Sigmoid colon (tissue), 4 donors: Measurements from ENCODE around the gene CEBPB.

Experiments used
- CTCF ChIP-seq, 4 experiments: fragments of 450-650 bp in 3 of 4; fragments of 200-600 bp in 1 of 4; IDR thresholded peaks; one replicate each; pipeline ENCODE4 v1.5.1; 2016 to 2019; ENCODE audit warnings: antibody characterized with exemption in 4 of 4, mild to moderate bottlenecking in 3 of 4, moderate library complexity in 2 of 4
- POLR2A ChIP-seq, 2 donors: fragments of 450-650 bp; IDR thresholded peaks; one replicate each; pipeline ENCODE4 v1.6.1; 2016; ENCODE audit warnings: antibody characterized with exemption in 2 of 2, mild to moderate bottlenecking in 2 of 2, moderate library complexity in 2 of 2
- POLR2AphosphoS5 ChIP-seq, 4 donors: sonication (generic); formaldehyde crosslinking; IDR thresholded peaks; one replicate each; pipeline ENCODE4 v1.6.1; 2017; ENCODE audit warnings: antibody characterized with exemption in 4 of 4

DNA sequence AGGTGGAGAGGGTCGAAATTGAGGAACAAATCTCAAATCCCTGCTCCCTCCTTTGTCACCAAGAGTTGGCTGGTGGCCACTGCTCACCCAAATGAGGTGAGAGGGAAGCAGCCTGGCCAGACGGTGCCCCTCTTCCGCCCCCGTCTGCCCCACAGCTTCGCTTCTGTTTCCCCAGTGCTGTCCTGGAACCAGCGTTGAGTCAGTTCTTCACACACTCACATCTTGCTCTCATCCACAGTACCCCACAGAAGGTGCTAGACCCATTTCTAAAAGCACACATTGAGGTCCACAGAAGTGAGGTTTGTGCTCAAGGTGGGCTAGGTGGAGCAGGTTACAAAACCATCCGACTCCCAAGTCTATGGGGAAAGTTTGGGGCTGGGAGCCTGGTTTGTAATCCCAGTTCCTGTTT, 3.8 kb downstream of the CEBPB start:
- TF ChIP-seq CTCF (IDR thresholded peaks at IDR 0.05) (no peak), POLR2A (IDR thresholded peaks at IDR 0.05) (peak in 1 of 2 donors; percentile 1), POLR2AphosphoS5 (IDR thresholded peaks at IDR 0.05) (peak in 1 of 4 donors; percentile 18)
